RWPE2 (cell line): Measurements from ENCODE around the gene FEZ2.

ENCODE experiments used
- ATAC-seq: fragments of 200-7000 bp; cut with Tn5 transposase; 3 replicates; pipeline ENCODE4 v1.9.1; 2021; ENCODE audit warnings: low read depth
- DNase-seq: peaks from one replicate; pipeline ENCODE4 v3.0.0-alpha.2; 2020; ENCODE audit warnings: low spot score
- H3K27ac ChIP-seq: fragments of 450-650 bp; 2 replicates; pipeline ENCODE4 v1.5.1; 2017; ENCODE audit warnings: mild to moderate bottlenecking; ENCODE audit not compliant: poor library complexity, severe bottlenecking
- H3K27me3 ChIP-seq: fragments of 250-450 bp; sonication (Bioruptor Pico); 2 replicates; pipeline ENCODE4 v1.5.1; 2021; ENCODE audit warnings: mild to moderate bottlenecking, moderate library complexity; ENCODE audit not compliant: insufficient read depth, poor library complexity, severe bottlenecking
- H3K36me3 ChIP-seq: fragments of 250-450 bp; sonication (Bioruptor Pico); 2 replicates; pipeline ENCODE4 v1.5.1; 2020; ENCODE audit warnings: low read depth, mild to moderate bottlenecking, moderate library complexity
- H3K4me1 ChIP-seq: fragments of 250-450 bp; sonication (Bioruptor Pico); 2 replicates; pipeline ENCODE4 v1.5.1; 2021; ENCODE audit warnings: mild to moderate bottlenecking, moderate library complexity; ENCODE audit not compliant: insufficient read depth, poor library complexity, severe bottlenecking
- H3K4me3 ChIP-seq: fragments of 250-450 bp; sonication (Bioruptor Pico); 2 replicates; pipeline ENCODE4 v1.5.1; 2021; ENCODE audit warnings: mild to moderate bottlenecking, moderate library complexity; ENCODE audit not compliant: severe bottlenecking
- H3K9me3 ChIP-seq: fragments of 250-450 bp; sonication (Bioruptor Pico); 2 replicates; pipeline ENCODE4 v1.5.1; 2021; ENCODE audit warnings: mild to moderate bottlenecking, moderate library complexity; ENCODE audit not compliant: severe bottlenecking
- CTCF ChIP-seq: fragments of 450-650 bp; IDR thresholded peaks from one replicate; pipeline ENCODE4 v1.5.1; 2017; ENCODE audit warnings: mild to moderate bottlenecking, moderate library complexity; ENCODE audit not compliant: poor library complexity, severe bottlenecking

Gene FEZ2

GRCh38 chr2:36555789-36556188, 42.2 kb downstream of the FEZ2 start:
- ATAC-seq (no peak), DNase-seq (no peak)
- peaks cover 16% of the 10 kb centered on the region for H3K4me1 ChIP-seq
- no peak overlapping the region for H3K4me3 ChIP-seq
- no peaks in the 10 kb centered on the region for H3K9me3 ChIP-seq
- H3K27me3 ChIP-seq = no peaks in the 10 kb centered on the region
- TF ChIP-seq CTCF = no peak
- H3K27ac ChIP-seq = peak overlapping the region; percentile 42
- peaks cover 69% of the 10 kb centered on the region for H3K36me3 ChIP-seq

- H3K4me3 ChIP-seq = no peak overlapping the region
- peak overlapping the region; percentile 42 for H3K27ac ChIP-seq
- H3K27me3 ChIP-seq = no peaks in the 10 kb centered on the region
- DNase-seq (no peak), ATAC-seq (no peak)
- no peaks in the 10 kb centered on the region for H3K9me3 ChIP-seq
- H3K4me1 ChIP-seq = peaks cover 12% of the 10 kb centered on the region
- no peak for TF ChIP-seq CTCF
- H3K36me3 ChIP-seq = peaks cover 71% of the 10 kb centered on the region
Measured at GRCh38 chr2:36554531-36554930, 43.4 kb downstream of the FEZ2 start.

GRCh38 chr2:36553683-36554082, 44.3 kb downstream of the FEZ2 start:
- DNase-seq = no peak
- no peak for ATAC-seq
- H3K27me3 ChIP-seq = no peaks in the 10 kb centered on the region
- H3K9me3 ChIP-seq = no peaks in the 10 kb centered on the region
- H3K27ac ChIP-seq = no peak overlapping the region
- H3K4me1 ChIP-seq = peaks cover 12% of the 10 kb centered on the region
- H3K4me3 ChIP-seq = no peak overlapping the region
- H3K36me3 ChIP-seq = peaks cover 73% of the 10 kb centered on the region
- no peak for TF ChIP-seq CTCF

GRCh38 chr2:36550006-36550405, 48.0 kb downstream of the FEZ2 start:
- no peak overlapping the region for H3K27ac ChIP-seq
- TF ChIP-seq CTCF = no peak
- H3K36me3 ChIP-seq = peaks cover 88% of the 10 kb centered on the region
- H3K9me3 ChIP-seq = no peaks in the 10 kb centered on the region
- ATAC-seq = no peak
- DNase-seq = no peak
- H3K4me3 ChIP-seq = no peak overlapping the region
- no peaks in the 10 kb centered on the region for H3K4me1 ChIP-seq
- no peaks in the 10 kb centered on the region for H3K27me3 ChIP-seq

GRCh38 chr2:36549165-36549574, 48.8 kb downstream of the FEZ2 start:
- Histone ChIP-seq H3K9me3 (no peaks in the 10 kb centered on the region), H3K27me3 (no peaks in the 10 kb centered on the region), H3K4me3 (no peak overlapping the region), H3K27ac (no peak overlapping the region), H3K4me1 (no peaks in the 10 kb centered on the region), H3K36me3 (peaks cover 90% of the 10 kb centered on the region)
- TF ChIP-seq CTCF = no peak
- DNase-seq = no peak
- ATAC-seq = no peak
